A549 (cell line): ENCODE results near the gene SLC25A24.

Experiments used
- EP300 ChIP-seq, 2 experiments: fragments of >200 bp; sonication (Bioruptor Twin); formaldehyde crosslinking; IDR thresholded peaks; 2 replicates in 1 of 2; 3 replicates in 1 of 2; pipeline ENCODE4 v1.6.1; 2016 to 2017
- POLR2A ChIP-seq: IDR thresholded peaks from 2 replicates; pipeline ENCODE4 v1.6.1; 2012; ENCODE audit warnings: mild to moderate bottlenecking, low read length
- RFX5 ChIP-seq: fragments of 450-650 bp; IDR thresholded peaks from 2 replicates; pipeline ENCODE4 v1.7.1; 2014; ENCODE audit warnings: antibody characterized with exemption, mild to moderate bottlenecking, moderate library complexity
- RNF2 ChIP-seq: fragments of 200-600 bp; sonication (generic); IDR thresholded peaks from 2 replicates; pipeline ENCODE4 v1.6.1; 2016; ENCODE audit warnings: low read depth, mild to moderate bottlenecking, antibody characterized with exemption, moderate library complexity, borderline replicate concordance
- TP53 ChIP-seq: fragments of 250-450 bp; sonication (Bioruptor Pico); IDR thresholded peaks from 2 replicates; pipeline ENCODE4 v1.5.0; 2021; ENCODE audit warnings: mild to moderate bottlenecking, moderate library complexity
- TF ChIP-seq, protein P1 (sequence below): fragments of >200 bp; sonication (Bioruptor Twin); formaldehyde crosslinking; IDR thresholded peaks from 3 replicates; pipeline ENCODE4 v1.5.1; 2016
- TF ChIP-seq, protein P2 (sequence below): fragments of 450-650 bp; IDR thresholded peaks from 2 replicates; pipeline ENCODE4 v1.6.1; 2014; ENCODE audit warnings: antibody characterized with exemption

DNA sequence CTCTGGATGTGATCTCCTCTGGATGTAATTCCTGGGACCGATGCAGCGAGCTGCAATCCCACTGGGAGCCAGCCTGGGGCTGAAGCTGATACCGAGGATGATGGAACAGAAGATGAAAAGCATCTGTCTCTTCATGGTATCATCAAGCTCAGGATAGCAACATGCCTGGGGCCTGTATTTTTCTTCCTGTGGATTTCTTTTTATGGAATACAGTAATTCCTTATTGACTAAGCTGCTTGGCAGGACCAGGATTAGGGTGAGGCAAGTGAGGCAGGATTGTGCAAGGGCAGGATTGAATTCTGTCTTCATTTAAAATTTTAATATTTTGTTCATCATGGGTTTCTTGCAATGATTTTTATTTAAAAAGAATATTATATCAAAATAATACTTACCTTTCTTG, 86.6 kb downstream of the SLC25A24 start:
- TF ChIP-seq, protein P1, sequence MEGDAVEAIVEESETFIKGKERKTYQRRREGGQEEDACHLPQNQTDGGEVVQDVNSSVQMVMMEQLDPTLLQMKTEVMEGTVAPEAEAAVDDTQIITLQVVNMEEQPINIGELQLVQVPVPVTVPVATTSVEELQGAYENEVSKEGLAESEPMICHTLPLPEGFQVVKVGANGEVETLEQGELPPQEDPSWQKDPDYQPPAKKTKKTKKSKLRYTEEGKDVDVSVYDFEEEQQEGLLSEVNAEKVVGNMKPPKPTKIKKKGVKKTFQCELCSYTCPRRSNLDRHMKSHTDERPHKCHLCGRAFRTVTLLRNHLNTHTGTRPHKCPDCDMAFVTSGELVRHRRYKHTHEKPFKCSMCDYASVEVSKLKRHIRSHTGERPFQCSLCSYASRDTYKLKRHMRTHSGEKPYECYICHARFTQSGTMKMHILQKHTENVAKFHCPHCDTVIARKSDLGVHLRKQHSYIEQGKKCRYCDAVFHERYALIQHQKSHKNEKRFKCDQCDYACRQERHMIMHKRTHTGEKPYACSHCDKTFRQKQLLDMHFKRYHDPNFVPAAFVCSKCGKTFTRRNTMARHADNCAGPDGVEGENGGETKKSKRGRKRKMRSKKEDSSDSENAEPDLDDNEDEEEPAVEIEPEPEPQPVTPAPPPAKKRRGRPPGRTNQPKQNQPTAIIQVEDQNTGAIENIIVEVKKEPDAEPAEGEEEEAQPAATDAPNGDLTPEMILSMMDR: no peak
- TF ChIP-seq POLR2A: no peak
- TF ChIP-seq TP53 (CRISPR knock-in tag): no peak
- no peak for TF ChIP-seq EP300 (IDR thresholded peaks at IDR 0.05)
- no peak for TF ChIP-seq RFX5
- TF ChIP-seq RNF2: no peak
- TF ChIP-seq, protein P2, sequence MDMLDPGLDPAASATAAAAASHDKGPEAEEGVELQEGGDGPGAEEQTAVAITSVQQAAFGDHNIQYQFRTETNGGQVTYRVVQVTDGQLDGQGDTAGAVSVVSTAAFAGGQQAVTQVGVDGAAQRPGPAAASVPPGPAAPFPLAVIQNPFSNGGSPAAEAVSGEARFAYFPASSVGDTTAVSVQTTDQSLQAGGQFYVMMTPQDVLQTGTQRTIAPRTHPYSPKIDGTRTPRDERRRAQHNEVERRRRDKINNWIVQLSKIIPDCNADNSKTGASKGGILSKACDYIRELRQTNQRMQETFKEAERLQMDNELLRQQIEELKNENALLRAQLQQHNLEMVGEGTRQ: no peak
